GM19238 (cell line): ENCODE data around the gene NR2E3.

Experiments used
- DNase-seq: peaks from one replicate; pipeline ENCODE4 v3.0.0; 2011; ENCODE audit warnings: low spot score; ENCODE audit not compliant: insufficient read length

NR2E3 gene

GRCh38 chr15:71790081-71790480, 20.3 kb upstream of the NR2E3 start:
- no peak for DNase-seq

GRCh38 chr15:71791975-71792374, 18.4 kb upstream of the NR2E3 start:
- DNase-seq = no peak

- no peak for DNase-seq
Measured at GRCh38 chr15:71792521-71792920, 17.8 kb upstream of the NR2E3 start.

GRCh38 chr15:71798641-71799040, 11.7 kb upstream of the NR2E3 start:
- no peak for DNase-seq

GRCh38 chr15:71800190-71800589, 10.2 kb upstream of the NR2E3 start:
- DNase-seq = no peak

- DNase-seq = no peak
Measured at GRCh38 chr15:71800835-71801745, 9.3 kb upstream of the NR2E3 start.

GRCh38 chr15:71801935-71802655, 8.3 kb upstream of the NR2E3 start:
- no peak for DNase-seq

GRCh38 chr15:71802770-71803169, 7.6 kb upstream of the NR2E3 start:
- no peak for DNase-seq

GRCh38 chr15:71804226-71804625, 6.1 kb upstream of the NR2E3 start:
- DNase-seq = no peak

GRCh38 chr15:71804695-71805470, 5.5 kb upstream of the NR2E3 start:
- DNase-seq = no peak

- no peak for DNase-seq
Measured at GRCh38 chr15:71806452-71806931, 3.9 kb upstream of the NR2E3 start.

- no peak for DNase-seq
Measured at GRCh38 chr15:71807125-71807629, 3.2 kb upstream of the NR2E3 start.

- no peak for DNase-seq
Measured at GRCh38 chr15:71807691-71808091, 2.7 kb upstream of the NR2E3 start.

GRCh38 chr15:71808311-71809020, 1.9 kb upstream of the NR2E3 start:
- no peak for DNase-seq

- no peak for DNase-seq
Measured at GRCh38 chr15:71809346-71809745, 1.0 kb upstream of the NR2E3 start.

- DNase-seq = no peak
Measured at GRCh38 chr15:71811036-71811736, 832 bp downstream of the NR2E3 start.

- no peak for DNase-seq
Measured at GRCh38 chr15:71811752-71812735, 1.7 kb downstream of the NR2E3 start.

- no peak for DNase-seq
Measured at GRCh38 chr15:71812966-71813722, 2.8 kb downstream of the NR2E3 start.
